Stimulated activated CD4-positive, alpha-beta T cell treated with anti-CD3 and anti-CD28 coated beads, Interleukin-15, amount 100 ng/mL, for 24 hours (primary cell): ENCODE results near the gene ARL13A.
"Not testable (repeated sequence)": the region's sequence is repeated elsewhere in the genome, so short reads cannot be mapped to it uniquely, and the experiment has no call there.

ENCODE experiments used
- DNase-seq: peaks from one replicate; pipeline ENCODE4 v3.0.0-alpha.2; 2020

ARL13A gene

DNA sequence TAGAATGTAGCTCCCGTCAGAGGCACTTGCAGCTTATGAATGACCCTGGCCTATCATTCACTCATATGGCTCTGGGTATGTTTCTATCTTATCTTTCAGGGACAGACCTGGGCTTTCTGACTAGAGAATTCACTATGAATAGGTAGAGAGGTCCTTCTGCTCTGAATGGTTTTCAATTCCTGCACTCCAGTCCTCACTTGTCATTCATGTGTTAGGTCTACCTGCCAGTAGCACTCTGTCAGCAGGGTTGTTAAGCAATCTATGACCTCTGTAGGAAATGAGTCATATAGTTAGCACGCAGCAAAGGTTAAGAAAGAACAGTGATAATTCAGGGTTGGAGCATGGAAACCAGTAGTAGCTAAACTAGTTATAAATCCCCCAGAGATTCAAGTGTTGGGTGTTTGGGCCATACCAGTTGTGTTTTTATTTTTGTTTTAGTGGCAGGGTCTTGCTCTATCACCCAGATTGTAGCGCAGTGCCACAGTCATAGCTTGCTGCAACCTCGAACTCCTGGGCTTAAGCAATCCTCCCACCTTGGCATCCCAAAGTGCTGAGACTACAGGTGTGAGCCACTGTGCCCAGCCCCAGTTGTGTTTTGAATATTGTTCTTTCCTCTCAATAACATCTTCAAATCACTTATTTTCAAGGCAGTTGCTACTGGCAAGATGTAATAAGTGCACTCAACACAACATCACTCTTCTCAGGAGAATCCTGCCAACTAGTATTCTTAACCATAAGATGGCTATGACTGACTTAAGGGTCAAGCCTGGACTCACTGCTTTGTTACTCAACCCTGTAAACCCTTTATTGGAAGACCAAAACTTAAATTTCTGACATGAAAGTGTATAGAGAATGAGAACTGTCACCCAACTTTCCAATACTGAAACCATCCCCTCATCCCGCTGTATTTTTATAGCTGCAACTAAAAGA is 25.1 kb downstream of the ARL13A start:
- peak; percentile 3 for DNase-seq

DNA sequence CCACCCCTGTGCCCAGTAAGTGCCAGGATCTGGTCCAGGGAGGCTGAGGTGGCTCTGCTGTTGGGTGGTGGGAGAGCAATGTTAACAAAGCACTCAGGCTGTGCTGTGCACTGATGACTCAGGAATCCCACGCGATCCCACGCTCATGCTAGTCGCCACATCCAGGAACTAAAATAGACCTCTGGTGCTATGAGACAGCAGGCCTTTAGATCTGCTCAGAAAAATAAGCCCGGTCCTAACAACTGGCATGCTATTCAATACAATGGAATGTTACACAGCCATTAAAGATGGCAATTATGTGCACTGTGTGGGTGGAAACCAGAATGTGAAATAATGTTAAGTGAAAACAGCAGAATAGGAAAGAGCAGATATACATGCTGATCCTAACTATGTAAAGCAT is 26.0 kb downstream of the ARL13A start:
- peak; percentile 50 for DNase-seq

DNA sequence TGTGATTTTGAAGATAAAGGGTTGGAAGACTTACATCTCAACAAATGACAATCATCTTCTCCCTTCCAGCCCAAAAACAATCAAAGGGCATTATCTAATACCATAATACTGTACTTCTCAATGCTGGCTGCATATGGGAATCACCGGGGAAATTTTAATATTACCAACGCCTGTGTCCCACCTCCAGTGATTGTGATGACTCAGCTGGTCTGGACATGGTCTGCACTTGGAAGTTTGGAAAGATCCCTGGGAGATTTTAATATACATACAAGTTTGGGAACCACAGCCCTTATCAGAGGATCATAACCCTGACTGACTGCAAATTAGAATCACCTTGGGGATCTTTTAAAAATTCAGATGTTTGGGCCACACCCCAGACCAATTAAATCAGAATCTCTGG is 29.9 kb downstream of the ARL13A start:
- DNase-seq: no peak

DNA sequence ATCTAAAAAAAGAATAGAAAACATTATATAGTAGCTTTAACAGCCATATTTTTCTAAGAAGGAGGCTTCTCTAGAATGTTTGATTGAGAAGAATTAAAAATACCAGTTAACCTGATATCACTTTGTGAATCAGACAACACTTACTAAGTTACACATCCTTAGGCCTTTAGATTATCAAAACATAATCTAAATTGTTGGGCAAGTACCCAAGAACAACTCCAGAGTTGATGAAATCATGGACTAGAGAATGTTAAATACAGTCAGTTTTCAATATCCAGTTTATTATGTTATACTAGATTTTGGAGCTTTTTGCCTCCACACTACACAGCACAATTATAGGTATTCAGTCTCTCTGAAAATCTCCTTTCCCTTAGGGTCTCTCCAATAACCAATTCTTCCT is 39.6 kb downstream of the ARL13A start:
- DNase-seq: no peak

DNA sequence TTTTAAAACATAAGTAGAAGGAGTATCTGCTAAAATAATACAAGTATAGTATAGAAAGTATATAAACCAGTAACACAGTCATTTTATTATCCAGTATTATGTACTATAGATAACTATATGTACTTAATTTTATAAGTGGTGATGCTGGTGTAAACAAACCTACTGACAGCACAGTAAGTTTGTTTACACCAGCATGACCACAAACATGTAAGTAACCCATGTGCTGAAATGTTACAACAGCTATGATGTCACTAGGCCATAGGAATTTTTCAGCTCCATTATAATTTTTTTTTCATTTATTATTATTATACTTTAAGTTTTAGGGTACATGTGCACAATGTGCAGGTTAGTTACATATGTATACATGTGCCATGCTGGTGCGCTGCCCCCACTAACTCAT is 42.5 kb downstream of the ARL13A start:
- DNase-seq: not testable (repeated sequence)

DNA sequence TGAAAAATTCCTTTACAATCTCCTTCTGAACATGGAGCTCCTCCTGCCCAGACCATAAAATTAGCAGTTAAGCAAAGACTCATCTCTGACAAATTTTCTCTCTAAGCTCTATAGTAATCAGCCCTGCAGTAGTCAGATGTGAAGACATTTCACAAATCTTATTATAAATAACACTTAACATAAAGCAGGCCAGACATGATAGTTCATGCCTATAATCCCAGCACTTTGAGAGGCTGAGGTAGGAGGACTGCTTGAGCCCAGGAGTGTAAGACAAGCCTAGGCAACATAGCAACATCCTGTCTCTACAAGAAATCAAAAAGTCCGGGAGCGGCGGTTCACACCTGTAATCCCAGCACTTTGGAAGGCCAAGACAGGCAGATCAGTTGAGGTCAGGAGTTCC is 52.5 kb downstream of the ARL13A start:
- no peak for DNase-seq

DNA sequence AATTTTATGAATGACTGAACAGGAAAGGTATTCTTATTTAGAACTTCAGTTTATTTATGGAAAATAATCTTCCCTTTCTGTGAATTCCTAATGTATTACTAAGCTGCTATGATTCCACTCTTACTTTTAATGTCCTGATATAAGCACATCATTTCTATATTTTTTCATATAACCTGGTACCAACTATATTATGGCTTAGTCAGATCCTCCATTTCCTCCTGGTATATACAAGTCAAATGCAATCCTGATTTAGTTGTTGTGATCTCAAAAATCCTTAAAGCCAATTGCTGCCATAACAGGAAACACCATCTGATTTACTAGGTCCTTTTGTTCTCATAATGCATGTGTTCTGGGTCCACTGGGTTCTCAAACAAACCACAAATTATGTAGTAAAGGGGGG is 55.6 kb downstream of the ARL13A start:
- DNase-seq: no peak

DNA sequence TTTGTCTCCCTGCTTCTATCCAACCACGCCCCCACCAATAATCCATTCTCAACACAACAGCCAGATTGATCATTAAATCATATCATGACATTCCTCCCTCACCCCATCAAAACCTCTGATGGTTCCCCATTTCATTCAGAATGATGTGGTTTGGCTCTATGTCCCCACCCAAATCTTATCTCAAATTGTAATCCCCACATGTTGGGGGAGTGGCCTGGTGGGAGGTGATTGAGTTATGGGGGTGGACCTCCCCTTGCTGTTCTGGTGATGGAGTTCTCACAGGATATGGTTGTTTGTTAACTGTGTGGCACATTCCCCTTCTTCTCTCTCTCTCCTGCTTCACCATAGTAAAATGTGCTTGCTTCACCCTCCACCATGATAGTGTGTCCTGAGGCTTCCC is 59.1 kb downstream of the ARL13A start:
- DNase-seq: no peak

DNA sequence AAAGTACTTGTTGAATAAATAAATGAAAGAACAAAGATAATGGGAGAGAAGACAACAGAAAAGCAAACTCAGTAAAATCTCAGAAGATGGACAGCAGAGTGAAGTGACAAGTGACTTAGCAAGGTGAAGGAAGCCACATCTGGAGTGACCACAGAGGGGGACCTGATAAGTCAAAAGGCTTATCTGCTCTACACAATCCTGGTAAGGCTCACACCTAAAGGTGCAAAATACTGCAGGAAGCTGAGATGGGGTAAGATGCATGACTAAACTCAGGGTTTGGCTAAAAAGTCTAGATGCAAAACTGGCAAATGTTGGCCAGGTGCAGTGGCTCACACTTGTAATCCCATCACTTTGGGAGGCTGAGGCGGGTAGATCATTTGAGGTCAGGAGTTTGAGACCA is 60.2 kb downstream of the ARL13A start:
- no peak for DNase-seq

DNA sequence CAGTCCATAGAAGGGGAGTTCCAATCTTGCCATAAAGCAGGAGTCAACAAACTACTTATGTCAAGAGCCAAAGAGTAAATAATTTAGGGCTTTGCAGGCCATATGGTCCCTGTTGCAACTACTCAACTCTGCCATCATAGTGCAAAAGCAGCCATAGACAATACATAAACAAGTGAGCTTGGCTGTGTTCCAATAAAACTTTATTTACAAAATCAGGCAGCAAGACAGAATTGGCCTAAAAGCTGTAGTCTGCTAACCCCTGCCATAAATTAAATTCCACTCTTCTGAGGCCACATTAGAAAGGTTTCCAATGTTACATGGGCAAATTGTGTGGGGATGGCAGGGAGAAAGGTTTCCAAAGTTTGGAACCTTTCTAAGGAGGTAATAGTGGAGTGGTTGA is 67.7 kb downstream of the ARL13A start:
- DNase-seq: no peak

DNA sequence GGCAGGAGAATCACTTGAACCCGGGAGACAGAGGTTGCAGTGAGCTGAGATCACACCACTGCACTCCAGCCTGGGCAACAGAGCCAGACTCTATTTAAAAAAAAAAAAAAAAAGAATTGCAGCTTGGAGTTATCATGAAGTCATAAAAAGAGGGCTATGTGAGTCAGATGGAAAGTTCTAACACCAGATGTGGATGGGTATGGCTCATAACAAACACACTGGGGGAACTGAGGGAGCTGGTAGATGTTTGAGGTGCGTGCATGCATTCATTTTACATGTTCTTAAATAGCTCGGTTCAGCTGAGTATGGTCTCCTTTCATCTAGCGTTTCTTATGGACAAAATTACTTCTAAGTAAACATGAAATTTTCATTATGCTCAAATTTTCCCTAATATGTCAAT is 70.7 kb downstream of the ARL13A start:
- DNase-seq: no peak
